Activated CD8-positive, alpha-beta memory T cell treated with anti-CD3 and anti-CD28 coated beads for 36 hours (primary cell): ENCODE measurements around the gene BBS5. TPM values are rescaled to one million over a fixed set of nuclear protein-coding genes. Genes with fewer than 3 reads are reported as not detected.
"Not testable (repeated sequence)": the region's sequence is repeated elsewhere in the genome, so short reads cannot be mapped to it uniquely, and the experiment has no call there.

Experiments
- CTCF ChIA-PET: fragments of 350-600 bp; sonication (Branson Sonifier 250); formaldehyde crosslinking; loops from one replicate; lab custom pipeline; 2021; ENCODE audit warnings: antibody characterized with exemption; lab: Charles Lee
- POLR2A ChIA-PET: fragments of 350-600 bp; sonication (Branson Sonifier 250); formaldehyde crosslinking; loops from one replicate; lab custom pipeline; 2021; ENCODE audit warnings: antibody characterized with exemption; lab: Charles Lee
- total RNA-seq, 2 experiments: library from RNA; stranded (reverse); gene quantifications; one replicate each; pipeline ENCODE4 v1.2.3, GENCODE V29; 2021

BBS5 gene
- total RNA-seq, 2 experiments from 2014 or later, result 4.9 TPM

GRCh38 chr2:169478745-169479256 lies 493 bp upstream of the BBS5 start:
- POLR2A ChIA-PET, result no interaction called here
- CTCF ChIA-PET, result interaction anchor here (0.8 to 1.2 kb wide), 3 partner anchors 8 to 320 kb away, joined by 3 to 4 read pairs (median 3); partner anchors contain the start of gene SSB

GRCh38 chr2:169480079-169480465 lies 778 bp downstream of the BBS5 start:
- ChIA-PET CTCF (interaction anchor here (0.7 to 1.2 kb wide), 7 partner anchors 8 to 1551 kb away, joined by 3 to 4 read pairs (median 3); no protein-coding TSS in a partner anchor), POLR2A (no interaction called here)

GRCh38 chr2:169485650-169486138 lies 6.4 kb downstream of the BBS5 start:
- ChIA-PET CTCF (interaction anchor here (1.0 kb wide), 1 partner anchor 42 kb away, joined by 3 read pairs; no protein-coding TSS in a partner anchor), POLR2A (no interaction called here)

GRCh38 chr2:169486487-169486886 lies 7.2 kb downstream of the BBS5 start:
- ChIA-PET CTCF (interaction anchor here (1.0 kb wide), 1 partner anchor 42 kb away, joined by 3 read pairs; no protein-coding TSS in a partner anchor), POLR2A (no interaction called here)

GRCh38 chr2:169490834-169491233 lies 11.5 kb downstream of the BBS5 start:
- ChIA-PET CTCF (no interaction called here), POLR2A (no interaction called here)

- ChIA-PET CTCF (no interaction called here), POLR2A (no interaction called here)
Observed at GRCh38 chr2:169491378-169491777, 12.1 kb downstream of the BBS5 start.

- POLR2A ChIA-PET, result no interaction called here
- CTCF ChIA-PET, result no interaction called here
Observed at GRCh38 chr2:169493360-169493759, 14.1 kb downstream of the BBS5 start.

- POLR2A ChIA-PET, result no interaction called here
Observed at GRCh38 chr2:169495310-169495928, 16.1 kb downstream of the BBS5 start.

GRCh38 chr2:169504651-169505050 lies 25.4 kb downstream of the BBS5 start:
- ChIA-PET POLR2A (no interaction called here), CTCF (no interaction called here)

More at GRCh38 chr2:169495310-169495928, 16.1 kb downstream of the BBS5 start:
- CTCF ChIA-PET, result no interaction called here

GRCh38 chr2:169507698-169508097 lies 28.4 kb downstream of the BBS5 start:
- ChIA-PET POLR2A (no interaction called here), CTCF (no interaction called here)

- POLR2A ChIA-PET, result no interaction called here
- CTCF ChIA-PET, result no interaction called here
Observed at GRCh38 chr2:169509298-169509885, 30.1 kb downstream of the BBS5 start, which contains the start of gene KLHL41. KLHL41 (plus strand) TSS chr2:169509702; CDS start chr2:169509779, 77 bp downstream.

GRCh38 chr2:169509955-169510354 lies 30.7 kb downstream of the BBS5 start:
- CTCF ChIA-PET, result no interaction called here
- POLR2A ChIA-PET, result no interaction called here

GRCh38 chr2:169510496-169510895 lies 31.2 kb downstream of the BBS5 start:
- ChIA-PET POLR2A (no interaction called here), CTCF (no interaction called here)

- CTCF ChIA-PET, result interaction anchor here (1.6 kb wide), 1 partner anchor 16 kb away, joined by 3 read pairs; no protein-coding TSS in a partner anchor
Observed at GRCh38 chr2:169511818-169512217, 32.5 kb downstream of the BBS5 start.

GRCh38 chr2:169512525-169512924 lies 33.2 kb downstream of the BBS5 start:
- POLR2A ChIA-PET, result no interaction called here
- CTCF ChIA-PET, result interaction anchor here (1.6 kb wide), 1 partner anchor 16 kb away, joined by 3 read pairs; no protein-coding TSS in a partner anchor

More at GRCh38 chr2:169511818-169512217, 32.5 kb downstream of the BBS5 start:
- POLR2A ChIA-PET, result no interaction called here

GRCh38 chr2:169513094-169513493 lies 33.8 kb downstream of the BBS5 start:
- CTCF ChIA-PET, result interaction anchor here (1.4 kb wide), 1 partner anchor 15 kb away, joined by 3 read pairs; no protein-coding TSS in a partner anchor
- POLR2A ChIA-PET, result no interaction called here

GRCh38 chr2:169513926-169514325 lies 34.6 kb downstream of the BBS5 start:
- ChIA-PET CTCF (interaction anchor here (1.4 kb wide), 1 partner anchor 14 kb away, joined by 3 read pairs; no protein-coding TSS in a partner anchor), POLR2A (no interaction called here)

- CTCF ChIA-PET, result interaction anchor here (0.6 kb wide), 2 partner anchors 87 to 265 kb away, joined by 3 read pairs; no protein-coding TSS in a partner anchor
- POLR2A ChIA-PET, result not testable (repeated sequence)
Observed at GRCh38 chr2:169514758-169515157, 35.5 kb downstream of the BBS5 start.

- CTCF ChIA-PET, POLR2A ChIA-PET: not testable (repeated sequence)
Observed at GRCh38 chr2:169516488-169516995, 37.2 kb downstream of the BBS5 start.

- POLR2A ChIA-PET, result no interaction called here
- CTCF ChIA-PET, result no interaction called here
Observed at GRCh38 chr2:169520896-169521295, 41.6 kb downstream of the BBS5 start.
